Measurements from ENCODE around the gene HLA-B.

Gene HLA-B

GRCh38 chr6:31385041-31385440, 28.1 kb upstream of the HLA-B start:
- H3K4me3 ChIP-seq (ENCODE audit: low read length in 2 of 2) = no peak overlapping the region
- H3K18ac ChIP-seq (ENCODE audit: low read length) = no peak overlapping the region
- no peak overlapping the region for H3K9ac ChIP-seq (ENCODE audit: low read depth, low read length, poor library complexity)
- H3K27me3 ChIP-seq (ENCODE audit: control insufficient read depth in 3 of 3, insufficient read depth in 3 of 3, low read depth in 1 of 3, low read length in 3 of 3) = peaks cover 0 to 30% (median 0%) of the 10 kb centered on the region in 3 experiments
- H2BK12ac ChIP-seq (ENCODE audit: low read length) = no peak overlapping the region
- no peak overlapping the region for H3K4ac ChIP-seq (ENCODE audit: low read length)
- H4K8ac ChIP-seq (ENCODE audit: low read depth, low read length) = no peak overlapping the region
- no peak overlapping the region for H2AFZ ChIP-seq (ENCODE audit: low read length)
- H3K23ac ChIP-seq (ENCODE audit: low read depth, low read length, poor library complexity) = no peak overlapping the region
- H2AK5ac ChIP-seq (ENCODE audit: low read depth, low read length) = no peak overlapping the region
- H3K27ac ChIP-seq (replicated peaks; ENCODE audit: low read length) = no peak overlapping the region
- no peak overlapping the region for H2BK5ac ChIP-seq (ENCODE audit: low read length)
- H3K36me3 ChIP-seq (replicated peaks in 1 of 2; ENCODE audit: control insufficient read depth in 2 of 2, insufficient read depth in 2 of 2, low read length in 2 of 2) = no peaks in the 10 kb centered on the region
- no CpG with 5 or more reads among the region's 3 CpGs for WGBS, 2 donors (ENCODE audit: extremely low coverage in 2 of 2, insufficient read length in 2 of 2, insufficient replicate concordance in 1 of 2)
- H2BK15ac ChIP-seq (ENCODE audit: low read length) = no peak overlapping the region
- no peak overlapping the region for H3K14ac ChIP-seq (ENCODE audit: low read length)
- DNase-seq (ENCODE audit: low spot score) = no peak
- no peaks in the 10 kb centered on the region for H3K79me1 ChIP-seq (ENCODE audit: low read depth, low read length)
- no peaks in the 10 kb centered on the region for H3K9me3 ChIP-seq (replicated peaks in 1 of 2; ENCODE audit: control insufficient read depth in 2 of 2, insufficient read depth in 1 of 2, low read depth in 1 of 2, low read length in 2 of 2)
- H4K91ac ChIP-seq (ENCODE audit: low read depth, low read length, poor library complexity) = no peak overlapping the region
- H3K4me2 ChIP-seq (ENCODE audit: insufficient read depth, low read length, poor library complexity, severe bottlenecking) = no peak overlapping the region
- no peak overlapping the region for H2BK120ac ChIP-seq (ENCODE audit: low read depth, low read length)
- H3K4me1 ChIP-seq (ENCODE audit: control insufficient read depth in 2 of 2, insufficient read depth in 1 of 2, low read depth in 1 of 2, low read length in 2 of 2) = peaks cover 3 to 12% of the 10 kb centered on the region in 2 donors

- Histone ChIP-seq H2BK120ac (ENCODE audit: low read depth, low read length) (no peak overlapping the region), H4K8ac (ENCODE audit: low read depth, low read length) (no peak overlapping the region), H4K91ac (ENCODE audit: low read depth, low read length, poor library complexity) (no peak overlapping the region), H3K36me3 (replicated peaks in 1 of 2; ENCODE audit: control insufficient read depth in 2 of 2, insufficient read depth in 2 of 2, low read length in 2 of 2) (no peaks in the 10 kb centered on the region), H3K9ac (ENCODE audit: low read depth, low read length, poor library complexity) (no peak overlapping the region), H3K18ac (ENCODE audit: low read length) (no peak overlapping the region), H3K27me3 (ENCODE audit: control insufficient read depth in 3 of 3, insufficient read depth in 3 of 3, low read depth in 1 of 3, low read length in 3 of 3) (peaks cover 0 to 33% (median 0%) of the 10 kb centered on the region in 3 experiments), H3K4me1 (ENCODE audit: control insufficient read depth in 2 of 2, insufficient read depth in 1 of 2, low read depth in 1 of 2, low read length in 2 of 2) (peaks cover 3 to 12% of the 10 kb centered on the region in 2 donors), H3K14ac (ENCODE audit: low read length) (no peak overlapping the region), H3K4me3 (ENCODE audit: low read length in 2 of 2) (no peak overlapping the region), H3K9me3 (replicated peaks in 1 of 2; ENCODE audit: control insufficient read depth in 2 of 2, insufficient read depth in 1 of 2, low read depth in 1 of 2, low read length in 2 of 2) (no peaks in the 10 kb centered on the region), H2AK5ac (ENCODE audit: low read depth, low read length) (no peak overlapping the region), H3K4ac (ENCODE audit: low read length) (no peak overlapping the region), H2AFZ (ENCODE audit: low read length) (no peak overlapping the region), H3K79me1 (ENCODE audit: low read depth, low read length) (no peaks in the 10 kb centered on the region), H2BK12ac (ENCODE audit: low read length) (no peak overlapping the region), H2BK5ac (ENCODE audit: low read length) (no peak overlapping the region), H2BK15ac (ENCODE audit: low read length) (no peak overlapping the region), H3K27ac (replicated peaks; ENCODE audit: low read length) (no peak overlapping the region), H3K4me2 (ENCODE audit: insufficient read depth, low read length, poor library complexity, severe bottlenecking) (no peak overlapping the region), H3K23ac (ENCODE audit: low read depth, low read length, poor library complexity) (no peak overlapping the region)
- WGBS, 2 donors (ENCODE audit: extremely low coverage in 2 of 2, insufficient read length in 2 of 2, insufficient replicate concordance in 1 of 2) = no CpG with 5 or more reads among the region's 5 CpGs
- DNase-seq (ENCODE audit: low spot score) = no peak
Observed at GRCh38 chr6:31383149-31383548, 26.2 kb upstream of the HLA-B start.

GRCh38 chr6:31381666-31382065, 24.7 kb upstream of the HLA-B start:
- Histone ChIP-seq H4K91ac (ENCODE audit: low read depth, low read length, poor library complexity) (no peak overlapping the region), H2AK5ac (ENCODE audit: low read depth, low read length) (no peak overlapping the region), H3K4ac (ENCODE audit: low read length) (no peak overlapping the region), H3K9ac (ENCODE audit: low read depth, low read length, poor library complexity) (no peak overlapping the region), H3K36me3 (replicated peaks in 1 of 2; ENCODE audit: control insufficient read depth in 2 of 2, insufficient read depth in 2 of 2, low read length in 2 of 2) (no peaks in the 10 kb centered on the region), H2BK120ac (ENCODE audit: low read depth, low read length) (no peak overlapping the region), H3K27ac (replicated peaks; ENCODE audit: low read length) (no peak overlapping the region), H3K9me3 (replicated peaks in 1 of 2; ENCODE audit: control insufficient read depth in 2 of 2, insufficient read depth in 1 of 2, low read depth in 1 of 2, low read length in 2 of 2) (no peaks in the 10 kb centered on the region), H2BK5ac (ENCODE audit: low read length) (no peak overlapping the region), H3K27me3 (ENCODE audit: control insufficient read depth in 3 of 3, insufficient read depth in 3 of 3, low read depth in 1 of 3, low read length in 3 of 3) (peaks cover 0 to 33% (median 0%) of the 10 kb centered on the region in 3 experiments), H3K4me1 (ENCODE audit: control insufficient read depth in 2 of 2, insufficient read depth in 1 of 2, low read depth in 1 of 2, low read length in 2 of 2) (peaks cover 2 to 3% of the 10 kb centered on the region in 2 donors), H3K23ac (ENCODE audit: low read depth, low read length, poor library complexity) (no peak overlapping the region), H4K8ac (ENCODE audit: low read depth, low read length) (no peak overlapping the region), H3K18ac (ENCODE audit: low read length) (no peak overlapping the region), H3K4me3 (ENCODE audit: low read length in 2 of 2) (no peak overlapping the region), H3K14ac (ENCODE audit: low read length) (no peak overlapping the region), H2BK12ac (ENCODE audit: low read length) (no peak overlapping the region), H2BK15ac (ENCODE audit: low read length) (no peak overlapping the region), H3K79me1 (ENCODE audit: low read depth, low read length) (no peaks in the 10 kb centered on the region), H2AFZ (ENCODE audit: low read length) (no peak overlapping the region), H3K4me2 (ENCODE audit: insufficient read depth, low read length, poor library complexity, severe bottlenecking) (no peak overlapping the region)
- no peak for DNase-seq (ENCODE audit: low spot score)
- WGBS, 2 donors (ENCODE audit: extremely low coverage in 2 of 2, insufficient read length in 2 of 2, insufficient replicate concordance in 1 of 2) = no CpG with 5 or more reads among the region's 4 CpGs

GRCh38 chr6:31379850-31380249, 22.9 kb upstream of the HLA-B start:
- DNase-seq (ENCODE audit: low spot score) = no peak
- no peak overlapping the region for H3K4ac ChIP-seq (ENCODE audit: low read length)
- H3K9ac ChIP-seq (ENCODE audit: low read depth, low read length, poor library complexity) = no peak overlapping the region
- H3K14ac ChIP-seq (ENCODE audit: low read length) = no peak overlapping the region
- H4K8ac ChIP-seq (ENCODE audit: low read depth, low read length) = no peak overlapping the region
- no peaks in the 10 kb centered on the region for H3K36me3 ChIP-seq (replicated peaks in 1 of 2; ENCODE audit: control insufficient read depth in 2 of 2, insufficient read depth in 2 of 2, low read length in 2 of 2)
- H3K18ac ChIP-seq (ENCODE audit: low read length) = no peak overlapping the region
- H3K4me3 ChIP-seq (ENCODE audit: low read length in 2 of 2) = no peak overlapping the region
- no peak overlapping the region for H2BK120ac ChIP-seq (ENCODE audit: low read depth, low read length)
- H2BK12ac ChIP-seq (ENCODE audit: low read length) = no peak overlapping the region
- H3K79me1 ChIP-seq (ENCODE audit: low read depth, low read length) = no peaks in the 10 kb centered on the region
- H2BK15ac ChIP-seq (ENCODE audit: low read length) = no peak overlapping the region
- H2AFZ ChIP-seq (ENCODE audit: low read length) = no peak overlapping the region
- no peak overlapping the region for H2BK5ac ChIP-seq (ENCODE audit: low read length)
- no CpG with 5 or more reads among the region's 10 CpGs for WGBS, 2 donors (ENCODE audit: extremely low coverage in 2 of 2, insufficient read length in 2 of 2, insufficient replicate concordance in 1 of 2)
- no peaks in the 10 kb centered on the region for H3K4me1 ChIP-seq (ENCODE audit: control insufficient read depth in 2 of 2, insufficient read depth in 1 of 2, low read depth in 1 of 2, low read length in 2 of 2)
- no peak overlapping the region for H3K4me2 ChIP-seq (ENCODE audit: insufficient read depth, low read length, poor library complexity, severe bottlenecking)
- H3K9me3 ChIP-seq (replicated peaks in 1 of 2; ENCODE audit: control insufficient read depth in 2 of 2, insufficient read depth in 1 of 2, low read depth in 1 of 2, low read length in 2 of 2) = no peaks in the 10 kb centered on the region
- H2AK5ac ChIP-seq (ENCODE audit: low read depth, low read length) = no peak overlapping the region
- no peak overlapping the region for H3K27ac ChIP-seq (replicated peaks; ENCODE audit: low read length)
- peaks cover 0 to 25% (median 0%) of the 10 kb centered on the region in 3 experiments for H3K27me3 ChIP-seq (ENCODE audit: control insufficient read depth in 3 of 3, insufficient read depth in 3 of 3, low read depth in 1 of 3, low read length in 3 of 3)
- no peak overlapping the region for H4K91ac ChIP-seq (ENCODE audit: low read depth, low read length, poor library complexity)
- H3K23ac ChIP-seq (ENCODE audit: low read depth, low read length, poor library complexity) = no peak overlapping the region
